Stimulated activated CD8-positive, alpha-beta memory T cell treated with anti-CD3 and anti-CD28 coated beads, Interleukin-12 subunit alpha, Interleukin-12 subunit beta, amount 100 ng/mL, for 24 hours (primary cell): ENCODE results near the gene KRTAP5-7.
A peak's percentile ranks its signal among the peaks of the same experiment; 100 is the strongest.
"Not testable (repeated sequence)": the region's sequence is repeated elsewhere in the genome, so short reads cannot be mapped to it uniquely, and the experiment has no call there.

Experiments used
- DNase-seq: peaks from one replicate; pipeline ENCODE4 v3.0.0-alpha.2; 2020; ENCODE audit errors: extremely low read depth

The KRTAP5-7 gene

GRCh38 chr11:71526796-71527575 is at the start of gene KRTAP5-7:
KRTAP5-7 (plus strand) TSS chr11:71527267; CDS start chr11:71527301, 34 bp downstream.
- DNase-seq: not testable (repeated sequence)

- DNase-seq: no peak
These were observed 49.2 kb upstream of the KRTAP5-7 start for GRCh38 chr11:71477641-71478527.

- DNase-seq: no peak
These were observed 48.6 kb upstream of the KRTAP5-7 start for GRCh38 chr11:71478528-71478840.

- DNase-seq: no peak
These were observed 45.7 kb upstream of the KRTAP5-7 start for GRCh38 chr11:71481101-71481960.

- DNase-seq: no peak
These were observed 44.9 kb upstream of the KRTAP5-7 start for GRCh38 chr11:71482216-71482615.

GRCh38 chr11:71482746-71483364 is 44.2 kb upstream of the KRTAP5-7 start:
- DNase-seq: no peak

- no peak for DNase-seq
These were observed 43.4 kb upstream of the KRTAP5-7 start for GRCh38 chr11:71483692-71484091.

GRCh38 chr11:71484248-71485062 is 42.6 kb upstream of the KRTAP5-7 start:
- no peak for DNase-seq

- DNase-seq: no peak
These were observed 42.0 kb upstream of the KRTAP5-7 start for GRCh38 chr11:71485063-71485399.

- DNase-seq: no peak
These were observed 41.6 kb upstream of the KRTAP5-7 start for GRCh38 chr11:71485466-71485865.

- DNase-seq: no peak
These were observed 40.7 kb upstream of the KRTAP5-7 start for GRCh38 chr11:71486320-71486719.

GRCh38 chr11:71488681-71489270 is 38.3 kb upstream of the KRTAP5-7 start:
- no peak for DNase-seq

GRCh38 chr11:71489311-71490043 is 37.6 kb upstream of the KRTAP5-7 start:
- DNase-seq: peak; percentile 22

GRCh38 chr11:71490044-71490730 is 36.9 kb upstream of the KRTAP5-7 start:
- DNase-seq: no peak

GRCh38 chr11:71490731-71491390 is 36.2 kb upstream of the KRTAP5-7 start:
- DNase-seq: no peak

GRCh38 chr11:71491531-71491930 is 35.5 kb upstream of the KRTAP5-7 start:
- no peak for DNase-seq

GRCh38 chr11:71491940-71492339 is 35.1 kb upstream of the KRTAP5-7 start:
- DNase-seq: no peak
